Adrenal gland (tissue), 12 donors: ENCODE data around the gene SLC22A15. TPM values are rescaled to one million over a fixed set of nuclear protein-coding genes. Genes with fewer than 3 reads are reported as not detected.
A peak's percentile ranks its signal among the peaks of the same experiment; 100 is the strongest.
"Not testable (repeated sequence)": the region's sequence is repeated elsewhere in the genome, so short reads cannot be mapped to it uniquely, and the experiment has no call there.

Source experiments
- DNase-seq, 7 donors: peaks; one replicate each; pipeline ENCODE4 v3.0.0-alpha.2; 2019 to 2020
- H3K27ac ChIP-seq, 5 donors: fragments of 200-600 bp; sonication (generic) in 4 of 5; 1 replicate in 3 of 5; 2 replicates in 2 of 5; pipeline versions ENCODE4 v1.5.1 to v1.8.0; 2016 to 2020; ENCODE audit warnings: mild to moderate bottlenecking in 1 of 5
- H3K27me3 ChIP-seq: fragments of 200-600 bp; 2 replicates; pipeline ENCODE4 v1.8.0; 2021
- H3K36me3 ChIP-seq, 2 donors: fragments of 200-600 bp; replicated peaks in 1 of 2; 1 replicate in 1 of 2; 2 replicates in 1 of 2; pipeline versions ENCODE4 v1.5.1 to v1.8.0; 2018 to 2022
- H3K4me1 ChIP-seq, 2 donors: fragments of 200-600 bp; replicated peaks in 1 of 2; 1 replicate in 1 of 2; 2 replicates in 1 of 2; pipeline versions ENCODE4 v1.5.1 to v1.8.0; 2018 to 2021
- H3K4me3 ChIP-seq, 4 donors: fragments of 200-600 bp; sonication (generic) in 3 of 4; one replicate each; pipeline ENCODE4 v1.5.1; 2016 to 2018
- H3K9me3 ChIP-seq, 3 donors: fragments of 200-600 bp; sonication (generic) in 1 of 3; replicated peaks in 1 of 3; 1 replicate in 2 of 3; 2 replicates in 1 of 3; pipeline versions ENCODE4 v1.5.1 to v1.8.0; 2016 to 2021
- POLR2A ChIP-seq, 2 donors: fragments of 450-650 bp; IDR thresholded peaks; one replicate each; pipeline ENCODE4 v1.6.1; 2017; ENCODE audit warnings: antibody characterized with exemption in 2 of 2, mild to moderate bottlenecking in 2 of 2, moderate library complexity in 1 of 2
- WGBS, 4 donors: extraction: QIAGEN DNeasy Blood & Tissue Kit in 2 of 4; methylation state at CpG; one replicate each; pipeline versions ENCODE4 v1.1.5 to v1.1.7; 2013 to 2017; 5-methylcytosine and 5-hydroxymethylcytosine counted together
- intact Hi-C, 2 donors: fragments of 100-400 bp; cut with DNase I; formaldehyde crosslinking; loops; one replicate each; pipeline versions ENCODE4 v1.14.1 to v1.15.0; 2022 to 2023
- polyA plus RNA-seq, 3 donors: library from polyadenylated mRNA; stranded (reverse); fragments of 200-250 nt in 2 of 3; fragments of 350-450 nt in 1 of 3; fragmentation: Illumina TruSeq in 1 of 3; extraction: RNeasy Lipid Tissue Mini Kit (QIAGEN cat#74804) in 1 of 3; gene quantifications; one replicate each; pipeline ENCODE4 v1.2.3, GENCODE V29; 2013 to 2014
- total RNA-seq, 9 donors: library from RNA; depleted of rRNA in 4 of 9; stranded (reverse); fragments of >200 nt in 4 of 9; fragments of 120-200 nt in 1 of 9; fragmentation: NEBNext Ultra II Directional in 1 of 9; extraction: Animal tissue kit (Norgen Biotek cat#: 25700) in 1 of 9; gene quantifications; one replicate each; pipeline versions ENCODE4 v1.1.0 to v1.2.4, GENCODE V29; 2013 to 2023
- TF ChIP-seq, protein P1 (sequence below), 6 experiments: fragments of 450-650 bp in 4 of 6; fragments of 200-600 bp in 2 of 6; sonication (generic) in 1 of 6; IDR thresholded peaks; 1 replicate in 5 of 6; 2 replicates in 1 of 6; pipeline versions ENCODE4 v1.5.1 to v1.8.0; 2016 to 2021; ENCODE audit warnings: antibody characterized with exemption in 6 of 6, mild to moderate bottlenecking in 2 of 6, moderate library complexity in 1 of 6
- donor health status: healthy with polysubstance abuse.
- donor health status: Bipolar disorder and iron deficiency.
- donor health status: DM: yes; HTN: yes; CAD: no.
- donor health status: DM: no; HTN: no; CAD: no.
- donor health status: DM: no; HTN: no; CAD: no.
- donor health status: DM: yes; HTN: yes; CAD: no.

Gene SLC22A15
- total and polyA plus RNA-seq, 12 donors, result 1.2 to 27.2 (median 5.8) TPM

DNA sequence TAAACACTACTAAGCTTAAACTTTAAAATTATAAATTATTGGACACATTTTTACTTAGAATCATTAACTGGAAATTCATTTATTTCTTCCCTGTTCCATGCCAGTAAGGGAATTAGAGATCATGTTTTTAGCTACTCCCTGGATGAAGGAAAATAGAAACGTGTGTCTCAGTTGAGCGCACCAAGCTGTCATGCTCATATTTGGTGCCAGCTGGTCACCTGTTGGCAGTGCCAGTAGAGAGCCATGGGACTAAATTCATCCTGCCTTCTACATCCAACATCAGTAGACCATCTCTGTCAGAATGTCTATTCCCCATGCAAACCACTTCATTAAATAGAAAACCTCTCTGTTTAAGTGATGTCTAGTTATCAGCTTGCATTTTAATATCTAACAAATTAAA lies 17.4 kb upstream of the SLC22A15 start:
- intact Hi-C loops, result no loop called here
- DNase-seq, result no peak
- Histone ChIP-seq H3K36me3 (no peaks in the 10 kb centered on the region), H3K27me3 (no peaks in the 10 kb centered on the region), H3K27ac (no peak overlapping the region), H3K4me3 (no peak overlapping the region), H3K9me3 (no peaks in the 10 kb centered on the region), H3K4me1 (no peaks in the 10 kb centered on the region)
- no peak for TF ChIP-seq POLR2A (IDR thresholded peaks at IDR 0.05)
- 87 to 94% (median 90%) methylated on average over 2 of the region's 2 CpGs for WGBS, 4 donors

- Histone ChIP-seq H3K4me3 (no peak overlapping the region), H3K27me3 (no peaks in the 10 kb centered on the region), H3K27ac (no peak overlapping the region), H3K36me3 (no peaks in the 10 kb centered on the region), H3K4me1 (no peaks in the 10 kb centered on the region), H3K9me3 (no peaks in the 10 kb centered on the region)
- no peak for DNase-seq
- intact Hi-C loops, result no loop called here
- WGBS, 4 donors, result 33 to 47% (median 35%) methylated on average over 2 of the region's 2 CpGs
- TF ChIP-seq, protein P1, sequence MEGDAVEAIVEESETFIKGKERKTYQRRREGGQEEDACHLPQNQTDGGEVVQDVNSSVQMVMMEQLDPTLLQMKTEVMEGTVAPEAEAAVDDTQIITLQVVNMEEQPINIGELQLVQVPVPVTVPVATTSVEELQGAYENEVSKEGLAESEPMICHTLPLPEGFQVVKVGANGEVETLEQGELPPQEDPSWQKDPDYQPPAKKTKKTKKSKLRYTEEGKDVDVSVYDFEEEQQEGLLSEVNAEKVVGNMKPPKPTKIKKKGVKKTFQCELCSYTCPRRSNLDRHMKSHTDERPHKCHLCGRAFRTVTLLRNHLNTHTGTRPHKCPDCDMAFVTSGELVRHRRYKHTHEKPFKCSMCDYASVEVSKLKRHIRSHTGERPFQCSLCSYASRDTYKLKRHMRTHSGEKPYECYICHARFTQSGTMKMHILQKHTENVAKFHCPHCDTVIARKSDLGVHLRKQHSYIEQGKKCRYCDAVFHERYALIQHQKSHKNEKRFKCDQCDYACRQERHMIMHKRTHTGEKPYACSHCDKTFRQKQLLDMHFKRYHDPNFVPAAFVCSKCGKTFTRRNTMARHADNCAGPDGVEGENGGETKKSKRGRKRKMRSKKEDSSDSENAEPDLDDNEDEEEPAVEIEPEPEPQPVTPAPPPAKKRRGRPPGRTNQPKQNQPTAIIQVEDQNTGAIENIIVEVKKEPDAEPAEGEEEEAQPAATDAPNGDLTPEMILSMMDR (IDR thresholded peaks at IDR 0.05), result no peak
- TF ChIP-seq POLR2A (IDR thresholded peaks at IDR 0.05), result no peak
Observed at GRCh38 chr1:115969509-115969908, 6.8 kb upstream of the SLC22A15 start.

DNA sequence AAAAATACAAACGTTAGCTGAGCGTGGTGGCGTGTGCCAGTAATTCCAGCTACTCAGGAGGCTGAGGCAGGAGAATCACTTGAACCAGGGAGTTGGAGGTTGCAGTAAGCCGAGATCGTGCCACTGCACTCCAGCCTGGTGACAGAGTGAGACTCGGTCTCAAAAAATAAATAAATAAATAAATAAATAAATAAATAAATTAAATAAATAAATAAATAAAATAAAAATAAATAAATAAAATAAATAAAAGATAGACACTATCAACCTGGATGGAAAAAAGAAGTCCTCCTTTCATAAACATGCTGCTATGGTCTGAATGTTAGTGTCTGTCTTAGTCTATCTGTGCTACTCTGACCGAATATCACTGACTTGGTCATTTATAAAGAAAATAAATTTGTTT lies 4.5 kb upstream of the SLC22A15 start:
- H3K9me3 ChIP-seq, intact Hi-C loops, H3K27ac ChIP-seq: not testable (repeated sequence)

GRCh38 chr1:115973154-115973553 lies 3.2 kb upstream of the SLC22A15 start:
- H3K4me3 ChIP-seq, result no peak overlapping the region
- no peaks in the 10 kb centered on the region for H3K4me1 ChIP-seq
- intact Hi-C loops, result no loop called here
- no peaks in the 10 kb centered on the region for H3K36me3 ChIP-seq
- 75 to 98% (median 87%) methylated on average over 1 of the region's 1 CpG for WGBS, 4 donors
- DNase-seq, result no peak
- no peak overlapping the region for H3K27ac ChIP-seq
- no peaks in the 10 kb centered on the region for H3K9me3 ChIP-seq
- TF ChIP-seq, protein P1 (IDR thresholded peaks at IDR 0.05), result no peak
- TF ChIP-seq POLR2A (IDR thresholded peaks at IDR 0.05), result no peak
- H3K27me3 ChIP-seq, result no peaks in the 10 kb centered on the region

More for the DNA sequence above, 4.5 kb upstream of the SLC22A15 start:
- whole genome bisulfite sequencing, 4 donors, result 93 to 96% (median 95%) methylated on average over 7 of the region's 7 CpGs
- not testable (repeated sequence) for DNase-seq, H3K4me3 ChIP-seq, H3K4me1 ChIP-seq, H3K36me3 ChIP-seq, H3K27me3 ChIP-seq

- Histone ChIP-seq H3K4me3 (peak overlapping the region in 3 of 4 donors; percentile 40 to 75 (median 41)), H3K9me3 (no peaks in the 10 kb centered on the region), H3K4me1 (no peaks in the 10 kb centered on the region), H3K27me3 (no peaks in the 10 kb centered on the region), H3K27ac (peak overlapping the region in 3 of 5 donors; percentile 27 to 67 (median 60)), H3K36me3 (no peaks in the 10 kb centered on the region)
- WGBS, 4 donors, result 36 to 47% (median 43%) methylated on average over 11 of the region's 11 CpGs
- TF ChIP-seq POLR2A (IDR thresholded peaks at IDR 0.05), result no peak
- TF ChIP-seq, protein P1 (IDR thresholded peaks at IDR 0.05), result no peak
- intact Hi-C loops, result loop anchor here in 1 of 2 donors (5.0 kb wide), 1 partner anchor 168 kb away; no protein-coding TSS in a partner anchor
- no peak for DNase-seq
Observed at GRCh38 chr1:115975569-115976061, 698 bp upstream of the SLC22A15 start.
